Hippocampal formation (tissue), 2 donors: ENCODE results near the gene SLC30A10.
"Not testable (repeated sequence)": the region's sequence is repeated elsewhere in the genome, so short reads cannot be mapped to it uniquely, and the experiment has no call there.

Experiments used
- DNase-seq, 2 donors: peaks; one replicate each; lab custom pipeline; 2025; lab: John Stamatoyannopoulos, UW

SLC30A10 gene

GRCh38 chr1:219891846-219892245 is 36.5 kb downstream of the SLC30A10 start:
- DNase-seq, result not testable (repeated sequence)

- DNase-seq, result not testable (repeated sequence)
Observed at GRCh38 chr1:219888667-219889066, 39.7 kb downstream of the SLC30A10 start.

GRCh38 chr1:219885680-219886079 is 42.7 kb downstream of the SLC30A10 start:
- no peak for DNase-seq

GRCh38 chr1:219883400-219884332 is 44.7 kb downstream of the SLC30A10 start:
- DNase-seq, result no peak

GRCh38 chr1:219882755-219883154 is 45.6 kb downstream of the SLC30A10 start:
- DNase-seq, result no peak

- DNase-seq, result peak in 1 of 2 donors; percentile 67
Observed at GRCh38 chr1:219882096-219882495, 46.3 kb downstream of the SLC30A10 start.

GRCh38 chr1:219880765-219881457 is 47.4 kb downstream of the SLC30A10 start:
- no peak for DNase-seq

- no peak for DNase-seq
Observed at GRCh38 chr1:219876798-219877209, 51.6 kb downstream of the SLC30A10 start.

- DNase-seq, result no peak
Observed at GRCh38 chr1:219875860-219876259, 52.5 kb downstream of the SLC30A10 start.

- not testable (repeated sequence) for DNase-seq
Observed at GRCh38 chr1:219872538-219872937, 55.8 kb downstream of the SLC30A10 start.

GRCh38 chr1:219871427-219872057 is 56.8 kb downstream of the SLC30A10 start:
- DNase-seq, result no peak

- DNase-seq, result not testable (repeated sequence)
Observed at GRCh38 chr1:219868615-219869014, 59.7 kb downstream of the SLC30A10 start.
